ENCODE results near the gene HDAC2.
"Not testable (repeated sequence)": the region's sequence is repeated elsewhere in the genome, so short reads cannot be mapped to it uniquely, and the experiment has no call there.

The HDAC2 gene

GRCh38 chr6:113994934-113995342 lies 24.0 kb upstream of the HDAC2 start:
- TF ChIP-seq, protein P1, sequence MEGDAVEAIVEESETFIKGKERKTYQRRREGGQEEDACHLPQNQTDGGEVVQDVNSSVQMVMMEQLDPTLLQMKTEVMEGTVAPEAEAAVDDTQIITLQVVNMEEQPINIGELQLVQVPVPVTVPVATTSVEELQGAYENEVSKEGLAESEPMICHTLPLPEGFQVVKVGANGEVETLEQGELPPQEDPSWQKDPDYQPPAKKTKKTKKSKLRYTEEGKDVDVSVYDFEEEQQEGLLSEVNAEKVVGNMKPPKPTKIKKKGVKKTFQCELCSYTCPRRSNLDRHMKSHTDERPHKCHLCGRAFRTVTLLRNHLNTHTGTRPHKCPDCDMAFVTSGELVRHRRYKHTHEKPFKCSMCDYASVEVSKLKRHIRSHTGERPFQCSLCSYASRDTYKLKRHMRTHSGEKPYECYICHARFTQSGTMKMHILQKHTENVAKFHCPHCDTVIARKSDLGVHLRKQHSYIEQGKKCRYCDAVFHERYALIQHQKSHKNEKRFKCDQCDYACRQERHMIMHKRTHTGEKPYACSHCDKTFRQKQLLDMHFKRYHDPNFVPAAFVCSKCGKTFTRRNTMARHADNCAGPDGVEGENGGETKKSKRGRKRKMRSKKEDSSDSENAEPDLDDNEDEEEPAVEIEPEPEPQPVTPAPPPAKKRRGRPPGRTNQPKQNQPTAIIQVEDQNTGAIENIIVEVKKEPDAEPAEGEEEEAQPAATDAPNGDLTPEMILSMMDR (IDR thresholded peaks at IDR 0.05; ENCODE audit: control insufficient read depth, extremely low read depth, insufficient read depth), result peak; percentile 96
- H3K4me3 ChIP-seq (ENCODE audit: low read depth, low read length), result no peak overlapping the region
- DNase-seq (ENCODE audit: low read depth), result peak; percentile 89

DNA sequence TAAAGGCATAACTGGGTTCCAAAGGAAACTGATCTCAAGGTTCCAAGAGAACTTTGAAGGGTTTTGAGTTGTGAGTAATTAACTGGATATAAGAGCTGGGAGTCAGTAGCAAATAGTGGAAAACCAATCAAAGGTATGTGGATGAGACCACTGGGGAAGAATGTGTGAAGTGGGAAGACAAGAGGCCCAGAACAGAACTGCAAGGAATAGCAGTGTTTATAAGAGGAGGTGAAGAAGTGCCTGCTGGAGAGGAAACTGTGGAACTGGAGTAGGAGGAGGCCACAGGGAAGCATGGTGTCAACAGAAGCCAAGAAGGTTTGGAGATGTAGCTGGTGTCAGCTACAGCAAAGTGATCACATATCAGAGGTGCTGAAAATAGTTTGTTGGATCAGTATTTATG lies 18.7 kb upstream of the HDAC2 start:
- no peak overlapping the region for H3K4me3 ChIP-seq (ENCODE audit: low read depth, low read length)
- TF ChIP-seq, protein P1 (IDR thresholded peaks at IDR 0.05; ENCODE audit: control insufficient read depth, extremely low read depth, insufficient read depth), result no peak
- DNase-seq (ENCODE audit: low read depth), result no peak

DNA sequence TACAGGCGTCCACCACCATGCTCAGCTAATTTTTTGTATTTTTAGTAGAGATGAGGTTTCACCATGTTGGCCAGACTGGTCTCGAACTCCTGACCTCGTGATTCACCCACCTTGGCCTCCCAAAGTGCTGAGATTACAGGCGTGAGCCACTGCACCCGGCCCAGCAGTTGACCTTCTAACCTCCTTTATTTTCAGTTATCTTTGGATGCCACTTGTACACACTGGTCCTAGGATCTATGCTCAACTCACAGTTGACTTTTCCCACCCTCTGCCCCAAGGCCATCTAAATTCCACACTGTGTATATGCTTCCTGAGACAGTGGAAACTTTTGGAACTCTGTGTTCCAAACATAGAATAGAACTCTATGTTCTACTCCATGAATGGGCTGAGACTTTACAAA lies 11.7 kb upstream of the HDAC2 start:
- DNase-seq (ENCODE audit: low read depth); H3K4me3 ChIP-seq (ENCODE audit: low read depth, low read length): not testable (repeated sequence)

DNA sequence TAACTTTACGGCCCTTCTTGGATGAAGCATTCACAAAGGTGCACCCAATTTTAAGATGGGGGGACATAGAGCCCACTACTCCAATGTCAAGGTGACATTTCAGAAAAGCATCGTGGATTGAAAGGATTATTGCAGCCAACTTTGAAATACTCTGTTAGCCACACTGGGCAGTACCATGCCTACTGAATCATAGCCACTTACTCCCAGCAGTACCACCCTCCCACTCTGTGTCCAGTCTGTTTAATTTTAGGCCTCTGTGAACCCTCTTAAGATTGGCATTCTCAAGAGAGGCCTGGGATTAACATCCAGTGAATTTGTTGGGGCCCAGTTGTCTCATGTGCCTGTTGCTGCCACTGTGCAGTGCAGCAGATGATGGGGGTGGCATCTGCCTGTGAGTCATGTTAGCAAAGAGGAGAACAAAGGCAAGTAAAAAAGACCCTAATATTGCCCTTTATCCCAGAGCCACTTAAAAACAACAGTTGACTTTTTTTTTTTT lies 11.2 kb upstream of the HDAC2 start:
- DNase-seq (ENCODE audit: low read depth), result no peak
- TF ChIP-seq, protein P1 (IDR thresholded peaks at IDR 0.05; ENCODE audit: control insufficient read depth, extremely low read depth, insufficient read depth), result no peak
- no peak overlapping the region for H3K4me3 ChIP-seq (ENCODE audit: low read depth, low read length)

DNA sequence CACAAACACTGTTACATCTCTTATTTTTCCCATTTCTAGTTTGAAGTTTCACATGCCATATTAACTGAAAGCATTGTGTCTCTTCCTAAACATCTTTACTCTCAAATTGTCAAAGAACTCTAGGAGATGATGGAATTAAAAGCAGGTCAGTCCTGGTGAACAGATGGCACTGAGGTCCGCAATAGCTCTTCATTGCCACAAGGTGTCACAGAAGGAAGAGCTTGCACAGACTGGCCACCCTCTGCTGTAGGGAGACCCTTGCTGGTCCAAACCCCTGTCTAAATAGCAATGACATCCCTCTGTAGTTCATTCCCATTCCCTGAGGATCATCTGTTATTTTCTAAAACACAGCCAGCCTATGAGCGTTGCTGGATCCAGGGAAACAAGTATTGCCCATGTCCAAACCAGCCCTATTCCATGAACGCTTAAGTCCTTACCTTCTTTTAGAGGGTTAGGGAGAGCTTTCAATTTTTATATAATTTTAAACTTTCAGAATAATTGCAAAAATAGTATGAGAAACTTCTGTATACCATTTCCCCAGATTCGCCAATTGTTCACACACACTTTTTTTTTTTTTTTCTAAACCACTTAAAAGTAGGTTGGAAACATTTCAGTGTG lies 10.1 kb upstream of the HDAC2 start:
- TF ChIP-seq, protein P1 (IDR thresholded peaks at IDR 0.05; ENCODE audit: control insufficient read depth, extremely low read depth, insufficient read depth), result peak; percentile 56
- DNase-seq (ENCODE audit: low read depth), result no peak
- no peak overlapping the region for H3K4me3 ChIP-seq (ENCODE audit: low read depth, low read length)

- DNase-seq (ENCODE audit: low read depth), result no peak
- H3K4me3 ChIP-seq (ENCODE audit: low read depth, low read length), result no peak overlapping the region
- TF ChIP-seq, protein P1 (IDR thresholded peaks at IDR 0.05; ENCODE audit: control insufficient read depth, extremely low read depth, insufficient read depth), result no peak
Observed at GRCh38 chr6:113979937-113980336, 9.0 kb upstream of the HDAC2 start.

DNA sequence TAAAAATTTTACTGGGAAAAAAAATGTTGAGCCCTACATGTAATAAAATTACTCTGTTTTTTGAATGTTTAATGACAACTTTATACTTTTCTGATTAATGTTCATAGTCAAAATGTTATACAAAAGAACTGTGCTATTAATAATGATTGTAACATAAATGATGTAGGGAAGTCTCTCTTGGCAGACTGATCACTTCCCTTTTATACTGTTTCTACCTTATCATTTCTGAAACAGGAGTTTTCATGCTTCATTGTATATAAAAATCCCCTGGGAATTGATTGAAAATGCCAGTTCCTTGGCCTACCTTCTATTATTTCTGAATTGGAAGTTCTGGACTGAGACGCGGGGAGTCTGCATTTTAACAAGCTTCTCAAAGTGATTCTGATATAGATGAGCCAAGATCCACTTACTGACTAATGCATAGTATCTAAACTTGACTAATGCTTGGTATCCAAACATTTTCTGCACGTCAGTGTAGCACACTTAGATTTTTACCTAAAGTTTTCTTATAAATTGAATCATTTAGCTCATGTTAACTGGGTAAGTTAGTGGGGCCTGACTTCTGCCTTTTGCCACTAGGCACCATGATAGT lies 7.2 kb upstream of the HDAC2 start:
- TF ChIP-seq, protein P1 (IDR thresholded peaks at IDR 0.05; ENCODE audit: control insufficient read depth, extremely low read depth, insufficient read depth), result no peak

More for the DNA sequence above, 7.2 kb upstream of the HDAC2 start:
- DNase-seq (ENCODE audit: low read depth), result no peak
- no peak overlapping the region for H3K4me3 ChIP-seq (ENCODE audit: low read depth, low read length)
